ENCODE data around the gene TMEM139. TPM values are rescaled to one million over a fixed set of nuclear protein-coding genes. Genes with fewer than 3 reads are reported as not detected.

Gene TMEM139
- total RNA-seq, 2 donors from 2014 or later = 1.6 to 2.3 TPM

DNA sequence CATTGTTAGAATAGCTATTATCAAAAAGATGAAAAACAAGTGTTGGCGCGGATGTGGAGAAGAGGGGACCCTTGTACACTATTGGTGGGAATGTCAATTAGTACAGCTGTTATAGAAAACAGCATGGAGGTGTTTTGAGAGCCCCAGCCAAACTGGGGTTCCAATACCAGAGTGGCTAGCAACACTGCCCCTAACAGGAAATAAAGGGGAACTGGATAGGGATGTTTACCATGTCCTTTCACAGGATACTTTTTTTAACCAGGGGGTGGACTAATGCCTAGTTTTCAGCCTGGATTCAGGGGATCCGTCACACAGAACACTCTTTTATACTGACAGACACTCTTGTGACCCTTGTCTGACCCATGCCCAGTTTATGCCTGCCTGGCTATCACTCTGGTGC, 28.4 kb upstream of the TMEM139 start:
- Mint-ChIP-seq H3K9me3 (peaks cover 12% of the 10 kb centered on the region), H3K36me3 (ENCODE audit: low read depth) (no peaks in the 10 kb centered on the region), H3K4me3 (no peak overlapping the region), H3K27ac (no peak overlapping the region), H3K27me3 (ENCODE audit: insufficient read depth) (peaks cover 5% of the 10 kb centered on the region), H3K4me1 (no peaks in the 10 kb centered on the region)
- TF ChIP-seq CTCF (conservative IDR thresholded peaks at IDR 0.05) = peak; percentile 53
- H3K9me3 ChIP-seq (ENCODE audit: control insufficient read depth, low read length) = peaks cover 11% of the 10 kb centered on the region
- no peaks in the 10 kb centered on the region for H3K27me3 ChIP-seq (ENCODE audit: control insufficient read depth, insufficient read depth, low read length, poor library complexity, severe bottlenecking)
- no peak for DNase-seq
- no peak overlapping the region for H3K9ac ChIP-seq (ENCODE audit: extremely low read depth, low read length, poor library complexity, severe bottlenecking)
- H3K27ac ChIP-seq (ENCODE audit: low read depth, low read length) = no peak overlapping the region
- 89% methylated on average over 3 of the region's 3 CpGs for WGBS, 2 experiments (ENCODE audit: insufficient coverage in 1 of 2, insufficient read length in 1 of 2)
- no peak overlapping the region for H3K4me3 ChIP-seq (ENCODE audit: low read length)
- H3K36me3 ChIP-seq (ENCODE audit: control insufficient read depth, insufficient read depth, low read length) = no peaks in the 10 kb centered on the region
- H3K4me1 ChIP-seq (ENCODE audit: control insufficient read depth, insufficient read depth, low read length) = no peaks in the 10 kb centered on the region

DNA sequence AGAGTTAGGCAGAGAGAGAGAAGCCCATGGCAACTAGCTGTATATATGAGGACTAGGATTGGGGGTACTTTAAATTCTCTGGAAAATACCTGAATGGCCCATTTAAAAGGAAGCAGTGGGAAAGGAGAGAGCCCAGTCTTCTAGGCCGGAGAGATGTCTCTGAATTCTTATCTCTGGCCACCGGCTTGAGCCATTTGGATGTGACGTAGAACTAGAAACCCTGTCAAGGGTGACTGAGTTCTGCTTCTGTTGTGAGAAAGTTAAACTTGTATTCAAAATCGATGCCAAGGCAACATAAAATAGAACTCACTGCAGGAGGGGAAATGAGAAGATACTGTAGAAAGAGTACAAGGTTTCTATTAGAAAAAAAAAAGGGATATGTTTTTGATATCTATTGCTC, 27.8 kb upstream of the TMEM139 start:
- Mint-ChIP-seq H3K9me3 (peaks cover 12% of the 10 kb centered on the region), H3K36me3 (ENCODE audit: low read depth) (no peaks in the 10 kb centered on the region)

DNA sequence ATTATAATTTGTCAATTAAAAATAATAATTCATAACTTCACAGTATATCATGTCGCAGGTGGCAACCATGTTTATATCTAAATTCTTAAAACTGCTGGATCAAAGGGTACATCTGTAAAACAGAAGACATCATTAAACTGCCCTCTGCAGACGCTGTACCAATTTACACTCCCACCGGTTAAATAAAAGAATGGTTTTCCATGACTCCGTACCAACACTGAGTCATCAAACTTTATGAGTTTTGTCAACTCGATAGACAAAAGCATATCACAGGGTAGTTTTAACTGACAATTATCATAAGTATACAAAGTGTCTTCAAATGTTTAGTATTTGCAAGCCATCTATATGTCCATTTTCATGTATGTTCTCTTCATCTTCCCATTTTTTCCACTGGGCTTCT, 27.3 kb upstream of the TMEM139 start:
- Histone ChIP-seq H3K36me3 (ENCODE audit: control insufficient read depth, insufficient read depth, low read length) (no peaks in the 10 kb centered on the region), H3K9ac (ENCODE audit: extremely low read depth, low read length, poor library complexity, severe bottlenecking) (no peak overlapping the region), H3K27ac (ENCODE audit: low read depth, low read length) (no peak overlapping the region), H3K27me3 (ENCODE audit: control insufficient read depth, insufficient read depth, low read length, poor library complexity, severe bottlenecking) (no peaks in the 10 kb centered on the region), H3K4me3 (ENCODE audit: low read length) (no peak overlapping the region), H3K9me3 (ENCODE audit: control insufficient read depth, low read length) (peaks cover 17% of the 10 kb centered on the region), H3K4me1 (ENCODE audit: control insufficient read depth, insufficient read depth, low read length) (no peaks in the 10 kb centered on the region)
- Mint-ChIP-seq H3K27ac (no peak overlapping the region), H3K4me1 (no peaks in the 10 kb centered on the region), H3K4me3 (no peak overlapping the region), H3K36me3 (ENCODE audit: low read depth) (no peaks in the 10 kb centered on the region), H3K27me3 (ENCODE audit: insufficient read depth) (peaks cover 5% of the 10 kb centered on the region), H3K9me3 (peaks cover 14% of the 10 kb centered on the region)
- DNase-seq = no peak
- 93% methylated on average over 5 of the region's 5 CpGs; no CpG with 5 or more reads in 1 of the 2 experiments for WGBS, 2 experiments (ENCODE audit: insufficient coverage in 1 of 2, insufficient read length in 1 of 2)
- no peak for TF ChIP-seq CTCF (conservative IDR thresholded peaks at IDR 0.05)

More for the DNA sequence above, 27.8 kb upstream of the TMEM139 start:
- Mint-ChIP-seq H3K27me3 (ENCODE audit: insufficient read depth) (peaks cover 5% of the 10 kb centered on the region), H3K4me3 (no peak overlapping the region), H3K4me1 (no peaks in the 10 kb centered on the region), H3K27ac (no peak overlapping the region)
- WGBS, 2 experiments (ENCODE audit: insufficient coverage in 1 of 2, insufficient read length in 1 of 2) = 89 to 92% methylated on average over 2 to 4 of the region's 4 CpGs
- H3K36me3 ChIP-seq (ENCODE audit: control insufficient read depth, insufficient read depth, low read length) = no peaks in the 10 kb centered on the region
- no peak for DNase-seq
- no peak overlapping the region for H3K9ac ChIP-seq (ENCODE audit: extremely low read depth, low read length, poor library complexity, severe bottlenecking)
- no peak overlapping the region for H3K27ac ChIP-seq (ENCODE audit: low read depth, low read length)
- no peaks in the 10 kb centered on the region for H3K27me3 ChIP-seq (ENCODE audit: control insufficient read depth, insufficient read depth, low read length, poor library complexity, severe bottlenecking)
- no peak overlapping the region for H3K4me3 ChIP-seq (ENCODE audit: low read length)
- H3K4me1 ChIP-seq (ENCODE audit: control insufficient read depth, insufficient read depth, low read length) = no peaks in the 10 kb centered on the region
- no peak for TF ChIP-seq CTCF (conservative IDR thresholded peaks at IDR 0.05)
- H3K9me3 ChIP-seq (ENCODE audit: control insufficient read depth, low read length) = peaks cover 15% of the 10 kb centered on the region

All from endodermal cell (in vitro differentiated cells).